WI38 (cell line): ENCODE measurements around the gene PDE3B.
"Not testable (repeated sequence)": the region's sequence is repeated elsewhere in the genome, so short reads cannot be mapped to it uniquely, and the experiment has no call there.

ENCODE experiments used
- H3K4me3 ChIP-seq: 2 replicates; pipeline ENCODE4 v1.5.1; 2011; ENCODE audit warnings: low read depth, mild to moderate bottlenecking, control low read depth, low read length
- CTCF ChIP-seq: IDR thresholded peaks from 2 replicates; pipeline ENCODE4 v1.5.1; 2012; ENCODE audit warnings: low read depth, mild to moderate bottlenecking, control low read depth, low read length

PDE3B gene

GRCh38 chr11:14679662-14680061 lies 36.1 kb downstream of the PDE3B start:
- no peak for TF ChIP-seq CTCF
- H3K4me3 ChIP-seq, result no peak overlapping the region

GRCh38 chr11:14684234-14684915 lies 40.8 kb downstream of the PDE3B start:
- not testable (repeated sequence) for H3K4me3 ChIP-seq

- H3K4me3 ChIP-seq, result no peak overlapping the region
- TF ChIP-seq CTCF, result no peak
These were observed 43.9 kb downstream of the PDE3B start for GRCh38 chr11:14687456-14687855.

- no peak overlapping the region for H3K4me3 ChIP-seq
- no peak for TF ChIP-seq CTCF
These were observed 44.5 kb downstream of the PDE3B start for GRCh38 chr11:14687943-14688627.

GRCh38 chr11:14695656-14696055 lies 52.1 kb downstream of the PDE3B start:
- H3K4me3 ChIP-seq, result not testable (repeated sequence)

GRCh38 chr11:14698771-14699170 lies 55.2 kb downstream of the PDE3B start:
- no peak overlapping the region for H3K4me3 ChIP-seq
- TF ChIP-seq CTCF, result no peak

GRCh38 chr11:14700593-14700992 lies 57.0 kb downstream of the PDE3B start:
- TF ChIP-seq CTCF, result no peak
- H3K4me3 ChIP-seq, result no peak overlapping the region

GRCh38 chr11:14702760-14703159 lies 59.2 kb downstream of the PDE3B start:
- H3K4me3 ChIP-seq, result no peak overlapping the region
- no peak for TF ChIP-seq CTCF
